HEK293 (cell line): ENCODE measurements around the gene SERPINE2.

ENCODE experiments used
- CTCF ChIA-PET: fragments of 350-600 bp; formaldehyde crosslinking; extraction: SDS; loops from one replicate; lab custom pipeline; 2021; ENCODE audit warnings: antibody characterized with exemption; lab: Yijun Ruan, JAX
- POLR2A ChIA-PET: fragments of 300-600 bp; formaldehyde crosslinking; extraction: SDS; loops from one replicate; lab custom pipeline; 2020; ENCODE audit warnings: antibody characterized with exemption, inconsistent platforms; lab: Yijun Ruan, JAX
- H3K27ac ChIP-seq: fragments of 200-500 bp; sonication (Bioruptor generic); 2 replicates; pipeline ENCODE4 v1.5.1; 2014; ENCODE audit warnings: low read depth, low read length, control low read depth, inconsistent platforms; ENCODE audit errors: extremely low read depth
- H3K36me3 ChIP-seq, 2 experiments: fragments of 200-500 bp in 1 of 2; sonication (Bioruptor generic) in 1 of 2; 1 replicate in 1 of 2; 2 replicates in 1 of 2; pipeline ENCODE4 v1.5.1; 2014 to 2017; ENCODE audit warnings: inconsistent platforms in 2 of 2, low read length in 2 of 2; ENCODE audit not compliant: control insufficient read depth in 2 of 2, insufficient read depth in 1 of 2
- H3K4me1 ChIP-seq: fragments of 200-500 bp; sonication (Bioruptor generic); 2 replicates; pipeline ENCODE4 v1.5.1; 2014; ENCODE audit warnings: mild to moderate bottlenecking, low read length, inconsistent platforms; ENCODE audit not compliant: control insufficient read depth, insufficient read depth
- H3K4me3 ChIP-seq: 2 replicates; pipeline ENCODE4 v1.5.1; 2011; ENCODE audit warnings: low read depth, mild to moderate bottlenecking, control low read depth, low read length, moderate library complexity
- H3K9me3 ChIP-seq: fragments of 200-500 bp; sonication (Bioruptor generic); 2 replicates; pipeline ENCODE4 v1.5.1; 2014; ENCODE audit warnings: low read depth, low read length, inconsistent platforms; ENCODE audit not compliant: control insufficient read depth, insufficient read depth
- GFI1B ChIP-seq: fragments of 450-650 bp; formaldehyde crosslinking; IDR thresholded peaks from 2 replicates; pipeline ENCODE4 v1.5.1; 2016; ENCODE audit warnings: missing biosample characterization, missing genetic modification characterization
- GLIS2 ChIP-seq: fragments of 450-650 bp; formaldehyde crosslinking; IDR thresholded peaks from 2 replicates; pipeline ENCODE4 v1.5.1; 2016; ENCODE audit warnings: missing biosample characterization, missing genetic modification characterization
- HOXD13 ChIP-seq: sonication (generic); formaldehyde crosslinking; IDR thresholded peaks from 2 replicates; pipeline ENCODE4 v1.8.0; 2022; ENCODE audit warnings: missing genetic modification reagents, borderline replicate concordance
- KLF16 ChIP-seq: fragments of 450-650 bp; formaldehyde crosslinking; IDR thresholded peaks from 2 replicates; pipeline ENCODE4 v1.5.1; 2017; ENCODE audit warnings: missing biosample characterization, missing genetic modification characterization
- SALL2 ChIP-seq: fragments of 450-650 bp; formaldehyde crosslinking; IDR thresholded peaks from 2 replicates; pipeline ENCODE4 v1.5.0; 2017; ENCODE audit warnings: missing biosample characterization, mild to moderate bottlenecking, missing genetic modification characterization, borderline replicate concordance
- ZBTB21 ChIP-seq: fragments of 450-650 bp; formaldehyde crosslinking; IDR thresholded peaks from 2 replicates; pipeline ENCODE4 v1.5.1; 2017; ENCODE audit warnings: missing biosample characterization, missing genetic modification characterization
- ZFP37 ChIP-seq: fragments of 450-650 bp; formaldehyde crosslinking; IDR thresholded peaks from 2 replicates; pipeline ENCODE4 v1.5.1; 2016; ENCODE audit warnings: missing biosample characterization, missing genetic modification characterization
- ZFP69B ChIP-seq: fragments of 450-650 bp; formaldehyde crosslinking; IDR thresholded peaks from 2 replicates; pipeline ENCODE4 v1.5.1; 2016; ENCODE audit warnings: missing biosample characterization, missing genetic modification characterization
- ZIC2 ChIP-seq: fragments of 450-650 bp; formaldehyde crosslinking; IDR thresholded peaks from 2 replicates; pipeline ENCODE4 v1.5.1; 2016; ENCODE audit warnings: missing biosample characterization, missing genetic modification characterization
- ZNF146 ChIP-seq: fragments of 450-650 bp; formaldehyde crosslinking; IDR thresholded peaks from 2 replicates; pipeline ENCODE4 v1.5.1; 2016; ENCODE audit warnings: missing biosample characterization, missing genetic modification characterization
- ZNF23 ChIP-seq: fragments of 450-650 bp; formaldehyde crosslinking; IDR thresholded peaks from 2 replicates; pipeline ENCODE4 v1.5.1; 2016; ENCODE audit warnings: missing biosample characterization, missing genetic modification characterization, borderline replicate concordance
- ZNF274 ChIP-seq, 2 experiments: fragments of 200-500 bp in 1 of 2; fragments of 450-650 bp in 1 of 2; sonication (Bioruptor generic) in 1 of 2; formaldehyde crosslinking in 1 of 2; IDR thresholded peaks; 2 replicates each; pipeline versions ENCODE4 v1.5.1 to v1.6.1; 2014 to 2016; ENCODE audit warnings: borderline replicate concordance in 1 of 2, inconsistent platforms in 1 of 2, low read length in 1 of 2, missing biosample characterization in 1 of 2, missing genetic modification characterization in 1 of 2
- ZNF335 ChIP-seq: fragments of 450-650 bp; formaldehyde crosslinking; conservative IDR thresholded peaks from 2 replicates; pipeline ENCODE4 v1.5.1; 2016; ENCODE audit warnings: missing biosample characterization, missing genetic modification characterization
- ZNF404 ChIP-seq: fragments of 450-650 bp; formaldehyde crosslinking; IDR thresholded peaks from 2 replicates; pipeline ENCODE4 v1.5.1; 2017; ENCODE audit warnings: missing biosample characterization, missing genetic modification characterization
- ZNF416 ChIP-seq: fragments of 450-650 bp; formaldehyde crosslinking; IDR thresholded peaks from 2 replicates; pipeline ENCODE4 v1.5.1; 2016; ENCODE audit warnings: missing biosample characterization, missing genetic modification characterization
- ZNF521 ChIP-seq: fragments of 450-650 bp; formaldehyde crosslinking; IDR thresholded peaks from 2 replicates; pipeline ENCODE4 v1.5.1; 2017; ENCODE audit warnings: missing biosample characterization, mild to moderate bottlenecking, missing genetic modification characterization
- ZNF529 ChIP-seq: fragments of 450-650 bp; formaldehyde crosslinking; IDR thresholded peaks from 2 replicates; pipeline ENCODE4 v1.5.1; 2017; ENCODE audit warnings: missing genetic modification characterization, missing biosample characterization; ENCODE audit not compliant: insufficient replicate concordance
- ZNF548 ChIP-seq: fragments of 450-650 bp; formaldehyde crosslinking; IDR thresholded peaks from 2 replicates; pipeline ENCODE4 v1.5.1; 2016; ENCODE audit warnings: missing biosample characterization, missing genetic modification characterization
- ZNF561 ChIP-seq: fragments of 450-650 bp; IDR thresholded peaks from 2 replicates; pipeline ENCODE4 v1.5.1; 2018; ENCODE audit warnings: missing biosample characterization, missing genetic modification characterization, borderline replicate concordance
- ZNF660 ChIP-seq: fragments of 450-650 bp; IDR thresholded peaks from 2 replicates; pipeline ENCODE4 v1.5.1; 2018; ENCODE audit warnings: missing biosample characterization, mild to moderate bottlenecking, missing genetic modification characterization
- ZNF768 ChIP-seq: fragments of 450-650 bp; formaldehyde crosslinking; IDR thresholded peaks from 2 replicates; pipeline ENCODE4 v1.5.1; 2018; ENCODE audit warnings: missing biosample characterization, mild to moderate bottlenecking, missing genetic modification characterization
- ZNF843 ChIP-seq: fragments of 450-650 bp; formaldehyde crosslinking; IDR thresholded peaks from 2 replicates; pipeline ENCODE4 v1.5.1; 2016; ENCODE audit warnings: missing biosample characterization, missing genetic modification characterization
- TF ChIP-seq, protein P1 (sequence below): fragments of 450-650 bp; formaldehyde crosslinking; IDR thresholded peaks from 2 replicates; pipeline ENCODE4 v1.5.1; 2016; ENCODE audit warnings: missing biosample characterization, missing genetic modification characterization
- TF ChIP-seq, protein P2 (sequence below): fragments of 450-650 bp; formaldehyde crosslinking; IDR thresholded peaks from 2 replicates; pipeline ENCODE4 v1.5.1; 2016; ENCODE audit warnings: missing biosample characterization, missing genetic modification characterization
- TF ChIP-seq, protein P3 (sequence below): fragments of 450-650 bp; formaldehyde crosslinking; IDR thresholded peaks from 2 replicates; pipeline ENCODE4 v1.5.0; 2017; ENCODE audit warnings: missing biosample characterization, missing genetic modification characterization, borderline replicate concordance
- TF ChIP-seq, protein P4 (sequence below): fragments of 450-650 bp; formaldehyde crosslinking; IDR thresholded peaks from 2 replicates; pipeline ENCODE4 v1.5.1; 2016; ENCODE audit warnings: missing biosample characterization, missing genetic modification characterization

The SERPINE2 gene

DNA sequence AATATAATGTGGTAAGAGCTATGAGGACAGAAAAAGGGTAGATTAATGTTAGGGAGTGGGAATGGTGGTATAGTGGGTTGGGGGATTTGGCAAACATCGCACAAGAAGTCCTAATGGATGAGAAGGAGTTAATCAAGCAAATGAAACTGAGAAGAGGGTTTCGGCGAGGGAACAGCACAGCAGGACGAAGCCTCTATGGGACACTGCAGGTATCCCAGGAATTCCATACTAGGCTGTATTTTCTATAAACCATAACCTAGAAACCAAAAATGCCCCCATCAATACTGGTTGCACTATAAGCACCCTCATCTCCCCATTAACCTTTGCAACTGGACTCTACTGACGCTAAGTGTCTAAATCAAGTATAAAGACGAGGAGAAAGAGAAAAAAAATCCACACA lies 104.2 kb downstream of the SERPINE2 start (continued):
- TF ChIP-seq ZNF843 (tag by site-specific recombination) (no peak), ZIC2 (no peak), ZNF768 (no peak)
- TF ChIP-seq, all 188 proteins: peak for 0

DNA sequence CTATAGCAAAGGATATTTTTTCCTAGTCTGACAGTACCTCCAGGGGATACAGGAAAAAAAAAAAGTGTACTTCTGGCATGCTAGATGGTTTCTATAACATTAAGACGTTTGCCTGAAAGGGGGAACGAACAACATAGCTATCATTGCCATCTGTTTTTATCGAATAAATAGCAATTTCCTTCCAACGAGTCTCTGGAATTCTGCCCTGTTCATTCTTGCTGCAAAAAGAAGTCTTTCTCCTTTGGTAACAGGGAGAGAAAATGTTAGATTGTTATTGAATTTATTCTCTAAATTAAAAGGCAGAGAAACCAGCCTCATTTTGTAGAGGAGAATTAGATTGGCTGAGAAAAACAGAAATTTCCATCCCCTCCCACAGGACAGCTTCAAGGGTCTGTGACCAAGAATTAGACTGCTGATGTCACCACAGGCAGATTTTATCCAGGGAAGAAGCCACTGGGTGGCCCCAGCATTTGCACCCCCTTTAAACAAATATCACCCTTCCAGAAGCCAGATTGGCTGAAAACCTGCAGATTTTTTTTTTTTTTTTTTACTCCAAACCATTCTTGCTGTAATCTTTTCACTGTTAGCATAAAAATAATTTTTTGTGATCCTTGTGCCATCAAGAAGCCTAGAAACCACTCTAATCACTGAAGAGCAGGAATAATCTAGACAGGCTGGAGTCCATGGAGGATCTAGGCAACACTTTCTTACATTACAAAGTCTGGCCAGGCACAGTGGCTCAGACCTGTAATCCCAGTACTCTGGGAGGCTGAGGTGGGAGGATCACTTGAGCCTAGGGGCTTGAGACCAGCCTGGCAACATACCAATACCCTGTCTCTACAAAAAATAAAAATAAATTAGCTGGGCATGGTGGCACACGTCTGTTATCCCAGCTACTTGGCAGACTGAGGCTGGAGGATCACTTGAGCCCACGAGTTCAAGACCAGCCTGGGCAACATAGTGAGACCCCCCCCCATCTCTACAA lies 106.0 kb downstream of the SERPINE2 start:
- Histone ChIP-seq H3K27ac (no peak overlapping the region), H3K36me3 (no peaks in the 10 kb centered on the region)
- POLR2A ChIA-PET: no interaction called here
- TF ChIP-seq ZNF768 (no peak), ZNF561 (tag by site-specific recombination) (no peak), ZNF660 (tag by site-specific recombination) (no peak), ZNF548 (no peak), ZNF274 (IDR thresholded peaks at IDR 0.05; ENCODE audit: low read length) (no peak), ZNF274 (tag by site-specific recombination; IDR thresholded peaks at IDR 0.05; ENCODE audit: borderline replicate concordance) (no peak), GLIS2 (no peak), HOXD13 (no peak), ZNF335 (peak; percentile 24; the same call in 1 of the 2 replicates), ZNF416 (tag by site-specific recombination) (no peak), SALL2 (tag by site-specific recombination) (no peak), ZFP69B (tag by site-specific recombination) (peak; percentile 59; the same call in 1 of the 2 replicates), ZNF521 (tag by site-specific recombination) (no peak), ZNF146 (tag by site-specific recombination) (no peak), ZBTB21 (tag by site-specific recombination) (no peak), ZNF529 (no peak), ZFP37 (tag by site-specific recombination) (no peak), ZNF23 (tag by site-specific recombination) (no peak), ZNF404 (tag by site-specific recombination) (no peak), KLF16 (no peak), GFI1B (tag by site-specific recombination) (no peak)
- TF ChIP-seq, protein P1, sequence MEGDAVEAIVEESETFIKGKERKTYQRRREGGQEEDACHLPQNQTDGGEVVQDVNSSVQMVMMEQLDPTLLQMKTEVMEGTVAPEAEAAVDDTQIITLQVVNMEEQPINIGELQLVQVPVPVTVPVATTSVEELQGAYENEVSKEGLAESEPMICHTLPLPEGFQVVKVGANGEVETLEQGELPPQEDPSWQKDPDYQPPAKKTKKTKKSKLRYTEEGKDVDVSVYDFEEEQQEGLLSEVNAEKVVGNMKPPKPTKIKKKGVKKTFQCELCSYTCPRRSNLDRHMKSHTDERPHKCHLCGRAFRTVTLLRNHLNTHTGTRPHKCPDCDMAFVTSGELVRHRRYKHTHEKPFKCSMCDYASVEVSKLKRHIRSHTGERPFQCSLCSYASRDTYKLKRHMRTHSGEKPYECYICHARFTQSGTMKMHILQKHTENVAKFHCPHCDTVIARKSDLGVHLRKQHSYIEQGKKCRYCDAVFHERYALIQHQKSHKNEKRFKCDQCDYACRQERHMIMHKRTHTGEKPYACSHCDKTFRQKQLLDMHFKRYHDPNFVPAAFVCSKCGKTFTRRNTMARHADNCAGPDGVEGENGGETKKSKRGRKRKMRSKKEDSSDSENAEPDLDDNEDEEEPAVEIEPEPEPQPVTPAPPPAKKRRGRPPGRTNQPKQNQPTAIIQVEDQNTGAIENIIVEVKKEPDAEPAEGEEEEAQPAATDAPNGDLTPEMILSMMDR: no peak
- TF ChIP-seq, protein P2, sequence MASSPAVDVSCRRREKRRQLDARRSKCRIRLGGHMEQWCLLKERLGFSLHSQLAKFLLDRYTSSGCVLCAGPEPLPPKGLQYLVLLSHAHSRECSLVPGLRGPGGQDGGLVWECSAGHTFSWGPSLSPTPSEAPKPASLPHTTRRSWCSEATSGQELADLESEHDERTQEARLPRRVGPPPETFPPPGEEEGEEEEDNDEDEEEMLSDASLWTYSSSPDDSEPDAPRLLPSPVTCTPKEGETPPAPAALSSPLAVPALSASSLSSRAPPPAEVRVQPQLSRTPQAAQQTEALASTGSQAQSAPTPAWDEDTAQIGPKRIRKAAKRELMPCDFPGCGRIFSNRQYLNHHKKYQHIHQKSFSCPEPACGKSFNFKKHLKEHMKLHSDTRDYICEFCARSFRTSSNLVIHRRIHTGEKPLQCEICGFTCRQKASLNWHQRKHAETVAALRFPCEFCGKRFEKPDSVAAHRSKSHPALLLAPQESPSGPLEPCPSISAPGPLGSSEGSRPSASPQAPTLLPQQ (tag by site-specific recombination): peak; percentile 85
- TF ChIP-seq, protein P3, sequence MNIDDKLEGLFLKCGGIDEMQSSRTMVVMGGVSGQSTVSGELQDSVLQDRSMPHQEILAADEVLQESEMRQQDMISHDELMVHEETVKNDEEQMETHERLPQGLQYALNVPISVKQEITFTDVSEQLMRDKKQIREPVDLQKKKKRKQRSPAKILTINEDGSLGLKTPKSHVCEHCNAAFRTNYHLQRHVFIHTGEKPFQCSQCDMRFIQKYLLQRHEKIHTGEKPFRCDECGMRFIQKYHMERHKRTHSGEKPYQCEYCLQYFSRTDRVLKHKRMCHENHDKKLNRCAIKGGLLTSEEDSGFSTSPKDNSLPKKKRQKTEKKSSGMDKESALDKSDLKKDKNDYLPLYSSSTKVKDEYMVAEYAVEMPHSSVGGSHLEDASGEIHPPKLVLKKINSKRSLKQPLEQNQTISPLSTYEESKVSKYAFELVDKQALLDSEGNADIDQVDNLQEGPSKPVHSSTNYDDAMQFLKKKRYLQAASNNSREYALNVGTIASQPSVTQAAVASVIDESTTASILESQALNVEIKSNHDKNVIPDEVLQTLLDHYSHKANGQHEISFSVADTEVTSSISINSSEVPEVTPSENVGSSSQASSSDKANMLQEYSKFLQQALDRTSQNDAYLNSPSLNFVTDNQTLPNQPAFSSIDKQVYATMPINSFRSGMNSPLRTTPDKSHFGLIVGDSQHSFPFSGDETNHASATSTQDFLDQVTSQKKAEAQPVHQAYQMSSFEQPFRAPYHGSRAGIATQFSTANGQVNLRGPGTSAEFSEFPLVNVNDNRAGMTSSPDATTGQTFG (tag by site-specific recombination): no peak
- TF ChIP-seq, protein P4, sequence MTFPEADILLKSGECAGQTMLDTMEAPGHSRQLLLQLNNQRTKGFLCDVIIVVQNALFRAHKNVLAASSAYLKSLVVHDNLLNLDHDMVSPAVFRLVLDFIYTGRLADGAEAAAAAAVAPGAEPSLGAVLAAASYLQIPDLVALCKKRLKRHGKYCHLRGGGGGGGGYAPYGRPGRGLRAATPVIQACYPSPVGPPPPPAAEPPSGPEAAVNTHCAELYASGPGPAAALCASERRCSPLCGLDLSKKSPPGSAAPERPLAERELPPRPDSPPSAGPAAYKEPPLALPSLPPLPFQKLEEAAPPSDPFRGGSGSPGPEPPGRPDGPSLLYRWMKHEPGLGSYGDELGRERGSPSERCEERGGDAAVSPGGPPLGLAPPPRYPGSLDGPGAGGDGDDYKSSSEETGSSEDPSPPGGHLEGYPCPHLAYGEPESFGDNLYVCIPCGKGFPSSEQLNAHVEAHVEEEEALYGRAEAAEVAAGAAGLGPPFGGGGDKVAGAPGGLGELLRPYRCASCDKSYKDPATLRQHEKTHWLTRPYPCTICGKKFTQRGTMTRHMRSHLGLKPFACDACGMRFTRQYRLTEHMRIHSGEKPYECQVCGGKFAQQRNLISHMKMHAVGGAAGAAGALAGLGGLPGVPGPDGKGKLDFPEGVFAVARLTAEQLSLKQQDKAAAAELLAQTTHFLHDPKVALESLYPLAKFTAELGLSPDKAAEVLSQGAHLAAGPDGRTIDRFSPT (tag by site-specific recombination): no peak
- TF ChIP-seq, all 188 proteins: peak for 3
- Histone ChIP-seq H3K4me1 (peaks cover 26% of the 10 kb centered on the region), H3K4me3 (no peak overlapping the region), H3K9me3 (no peaks in the 10 kb centered on the region)
- CTCF ChIA-PET: interaction anchor here (0.5 kb wide), 1 partner anchor 12 kb away, joined by 4 read pairs; the partner anchor contains the start of gene WDFY1
